Ammon's horn (tissue), 1 donor: ENCODE results near the gene RAMACL.
A peak's percentile ranks its signal among the peaks of the same experiment; 100 is the strongest.

Source experiments
- DNase-seq: peaks from one replicate; pipeline ENCODE4 v3.0.0-alpha.2; 2016; ENCODE audit warnings: low spot score

Gene RAMACL

GRCh38 chr6:166573511-166574216, 12.8 kb downstream of the RAMACL start:
- DNase-seq, result no peak

- DNase-seq, result no peak
These were observed 13.9 kb downstream of the RAMACL start for GRCh38 chr6:166572370-166573261.

DNA sequence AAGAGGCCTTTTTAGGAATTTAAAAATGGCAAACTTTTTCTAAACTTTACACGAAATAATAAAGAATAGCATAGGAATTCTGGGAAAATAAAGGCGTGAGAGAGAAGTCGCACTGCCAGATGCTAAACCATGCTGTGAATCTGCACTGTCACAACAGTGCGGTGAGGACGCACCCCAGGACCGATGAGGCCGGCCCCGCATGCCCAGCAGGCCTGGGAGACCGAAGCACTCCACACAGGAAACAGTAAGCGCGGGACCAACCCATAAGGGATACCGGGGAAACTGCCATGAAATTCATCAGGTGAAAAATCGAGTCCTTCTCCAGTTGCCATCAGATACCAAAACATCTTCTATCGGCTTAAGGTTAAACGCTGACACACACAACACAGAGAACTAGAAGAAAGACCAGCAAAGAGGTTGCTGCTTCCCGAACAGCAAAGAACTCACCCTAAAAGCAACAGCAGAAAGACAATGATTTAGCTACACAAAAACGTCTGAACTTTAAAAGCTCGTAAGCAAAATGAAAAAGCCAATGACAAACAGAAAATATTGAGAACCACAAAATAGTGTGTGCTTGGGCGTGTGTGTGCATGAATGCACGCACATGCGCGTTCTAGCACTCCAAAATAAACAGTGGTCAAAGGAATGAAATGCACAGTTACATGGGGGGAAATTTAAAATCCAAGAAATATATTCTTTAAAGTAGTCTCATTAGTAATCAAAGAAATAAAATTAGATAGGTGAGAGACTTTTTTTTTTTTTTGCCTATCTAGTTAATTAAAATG, 15.4 kb downstream of the RAMACL start:
- DNase-seq, result no peak

DNA sequence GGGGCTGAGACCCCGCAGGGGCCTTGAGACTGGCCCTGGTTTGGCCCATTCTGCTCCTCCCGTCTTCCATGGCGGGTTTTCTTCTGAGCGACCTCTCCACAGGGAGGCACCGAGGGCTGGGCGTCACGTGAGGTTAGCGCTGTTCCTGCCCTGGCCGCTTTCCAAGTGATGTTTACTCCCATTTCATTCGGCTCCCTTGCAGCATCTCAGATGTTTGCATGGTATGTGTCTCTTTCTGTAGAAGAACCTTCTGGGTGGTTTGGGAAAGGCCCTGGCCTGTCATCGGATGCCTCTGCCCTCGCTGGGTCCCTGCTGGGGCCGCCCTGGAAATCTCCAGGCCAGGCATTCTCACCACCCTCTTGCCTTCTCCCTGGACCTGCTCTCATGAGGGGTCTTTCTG, 17.3 kb downstream of the RAMACL start:
- DNase-seq, result no peak

- DNase-seq, result no peak
These were observed 18.7 kb downstream of the RAMACL start for GRCh38 chr6:166567813-166568212.

- no peak for DNase-seq
These were observed 19.4 kb downstream of the RAMACL start for GRCh38 chr6:166567107-166567506.

DNA sequence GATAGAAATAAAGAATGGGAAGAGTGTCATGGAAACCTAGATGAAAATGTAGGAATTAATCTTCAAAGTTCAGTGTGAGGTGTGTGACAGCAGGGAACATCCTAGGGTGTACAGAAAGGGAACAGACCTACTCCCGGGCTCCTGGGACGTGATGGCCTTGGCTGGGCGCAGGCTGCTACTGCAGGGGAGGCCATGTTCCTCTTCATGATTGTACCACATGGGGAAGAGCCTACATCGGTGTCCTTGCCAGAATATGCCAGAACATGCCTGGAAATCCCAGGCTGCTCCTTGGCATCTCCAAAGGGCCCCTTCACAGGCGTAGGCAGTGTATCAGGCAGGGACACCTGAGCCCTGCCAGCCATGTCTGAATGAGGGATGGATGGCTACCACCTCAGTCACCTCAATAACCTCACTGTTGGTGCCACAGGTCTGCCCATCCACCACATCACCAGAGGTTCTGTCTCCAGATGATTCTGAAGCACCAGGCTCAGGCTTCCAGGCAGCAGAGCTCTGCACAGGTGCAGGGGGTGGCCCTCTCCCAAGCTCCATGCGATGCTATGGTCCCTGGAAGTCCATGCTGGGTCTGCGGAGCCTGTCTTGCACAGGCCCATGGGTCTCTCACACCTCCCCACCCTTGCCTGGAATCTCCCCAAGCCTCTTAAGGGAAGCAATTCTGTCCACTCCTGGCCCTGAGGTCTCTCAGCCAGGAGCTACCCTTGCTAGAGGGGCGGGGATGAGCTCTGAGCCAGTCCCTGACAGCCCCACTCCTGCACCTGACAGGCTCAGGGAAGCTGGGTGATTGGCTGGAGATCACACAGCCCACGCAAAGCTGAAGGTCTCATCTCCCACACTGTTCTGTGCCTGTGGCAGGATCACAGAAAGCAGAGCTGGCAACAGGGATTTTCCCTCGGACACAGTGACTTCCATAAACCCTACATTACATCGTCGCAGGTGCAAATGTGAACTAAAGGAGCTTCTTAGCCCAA, 20.2 kb downstream of the RAMACL start:
- no peak for DNase-seq

- DNase-seq, result no peak
These were observed 21.2 kb downstream of the RAMACL start for GRCh38 chr6:166565084-166565967.

DNA sequence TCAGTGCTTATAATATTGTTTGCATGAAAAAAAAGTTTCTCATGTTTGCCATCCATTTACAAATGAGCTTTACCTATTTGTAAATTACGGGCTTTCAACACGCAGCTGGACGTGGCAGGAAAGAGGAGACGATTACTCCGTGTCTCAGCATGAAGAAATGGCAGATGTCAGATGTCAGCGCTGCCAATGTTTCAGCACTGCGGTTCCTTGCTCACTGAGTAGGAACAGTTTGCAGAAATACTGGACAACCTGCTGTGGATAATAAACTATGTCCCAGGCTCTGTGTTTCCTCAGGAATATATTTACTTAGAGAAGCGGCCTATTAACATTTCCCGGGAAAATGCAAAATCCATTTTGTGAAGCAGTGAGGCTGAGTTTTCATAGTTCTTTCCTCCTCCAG, 22.7 kb downstream of the RAMACL start:
- no peak for DNase-seq

- no peak for DNase-seq
These were observed 23.3 kb downstream of the RAMACL start for GRCh38 chr6:166563200-166563599.

GRCh38 chr6:166562726-166563125, 23.8 kb downstream of the RAMACL start:
- no peak for DNase-seq

DNA sequence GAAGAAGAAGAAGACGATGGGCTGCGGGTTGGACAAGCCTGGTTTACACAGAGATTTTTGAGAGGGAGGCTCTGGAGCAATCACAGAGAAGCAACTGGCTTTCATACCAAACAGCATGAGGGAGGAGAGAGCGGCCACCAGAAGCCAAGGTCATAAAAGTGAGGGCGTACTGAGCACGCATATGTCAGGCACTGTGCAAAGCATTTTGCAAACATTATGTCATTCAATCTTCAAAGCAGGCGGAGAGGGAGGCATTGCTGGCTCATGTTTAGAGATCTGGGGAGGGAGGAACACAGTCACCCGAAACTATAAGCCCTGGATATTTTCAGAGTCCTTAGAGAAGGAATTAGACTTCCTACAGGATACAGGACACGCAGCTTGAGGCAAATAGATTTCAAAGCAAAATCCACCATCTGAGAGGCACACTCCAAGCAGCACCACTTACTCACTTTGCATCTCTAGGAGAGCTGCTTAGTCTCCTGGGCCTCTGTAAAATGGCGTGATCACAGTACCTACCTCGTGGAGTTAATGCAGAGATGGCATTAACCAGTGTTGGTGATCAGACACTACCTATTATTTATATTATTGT, 24.6 kb downstream of the RAMACL start:
- DNase-seq, result no peak

DNA sequence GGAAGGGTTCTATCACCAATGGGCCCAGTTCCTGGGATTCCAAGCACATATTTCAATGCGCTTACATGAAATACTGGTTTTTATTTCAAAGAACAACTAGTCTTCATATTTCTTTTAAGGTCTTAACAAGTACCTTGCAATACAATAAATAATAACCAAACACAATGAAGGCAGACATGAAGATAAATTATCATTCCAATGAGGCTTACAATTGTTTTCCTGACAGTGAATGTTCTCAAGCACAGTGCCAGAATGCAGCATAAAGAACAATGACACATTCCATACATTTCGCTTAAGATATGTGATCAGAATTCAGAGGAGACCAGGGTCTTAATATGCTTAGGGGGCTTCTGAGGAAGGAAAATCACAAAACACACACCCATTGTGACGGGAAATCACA, 26.3 kb downstream of the RAMACL start:
- no peak for DNase-seq

GRCh38 chr6:166559662-166560061, 26.8 kb downstream of the RAMACL start:
- DNase-seq, result no peak

DNA sequence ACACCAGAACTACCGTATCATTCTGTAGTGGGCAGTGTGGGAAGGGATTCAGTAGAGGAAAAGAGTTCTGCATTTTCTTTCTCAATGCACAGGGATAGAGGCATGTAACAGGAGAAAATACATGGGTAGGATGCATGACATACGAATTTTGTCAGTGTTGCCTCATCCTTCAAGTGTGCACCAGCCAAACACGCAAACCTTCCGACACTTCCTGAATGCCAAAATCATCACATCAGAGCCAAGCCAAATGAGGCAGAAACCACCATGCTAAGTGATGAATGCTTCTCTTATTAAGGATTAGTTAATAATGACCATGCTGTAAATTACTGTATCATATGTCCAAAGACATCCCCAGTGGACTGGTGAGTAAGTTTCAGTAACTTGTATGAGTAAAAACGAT, 27.3 kb downstream of the RAMACL start:
- DNase-seq, result no peak

DNA sequence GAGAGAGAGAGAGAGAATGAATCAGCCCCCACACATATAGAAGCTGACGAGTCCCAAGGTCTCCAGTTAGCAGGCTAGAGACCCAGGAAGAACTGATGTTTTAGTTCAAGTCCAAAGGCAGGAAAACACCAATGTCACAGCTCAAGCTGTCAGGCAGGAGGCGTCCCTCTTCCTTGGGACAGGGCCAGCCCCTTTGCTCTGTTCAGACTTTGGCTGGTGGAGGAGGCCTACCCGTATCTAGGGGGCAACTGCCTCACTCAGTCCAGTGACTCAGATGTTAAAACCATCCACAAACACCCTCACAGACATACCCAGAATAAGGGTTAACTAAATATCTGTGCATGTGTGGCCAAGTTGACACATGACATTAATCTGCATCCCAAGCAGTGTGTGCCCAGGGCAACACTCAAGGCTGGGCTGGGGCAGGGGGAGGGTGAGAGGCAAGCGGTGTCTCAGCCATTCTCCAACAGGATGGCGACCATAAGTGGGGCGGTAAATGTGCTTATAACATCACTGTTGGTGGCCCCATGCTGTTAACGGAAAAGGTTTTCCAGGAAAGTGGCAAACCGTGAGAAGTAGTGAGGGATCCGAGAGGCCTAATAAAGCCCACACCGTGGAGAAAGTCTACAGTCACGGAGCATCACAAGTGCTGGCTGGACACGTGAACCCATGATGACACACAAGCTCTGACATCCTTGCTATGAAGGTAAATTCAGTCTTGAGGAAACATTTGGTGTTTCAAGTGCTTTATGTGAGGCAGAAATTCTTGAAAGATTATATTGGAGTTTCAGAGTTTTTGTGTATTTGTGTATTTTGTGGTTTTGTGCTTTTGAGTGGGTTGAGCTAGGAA, 28.1 kb downstream of the RAMACL start:
- DNase-seq, result no peak

GRCh38 chr6:166556863-166557322, 29.6 kb downstream of the RAMACL start:
- peak; percentile 96 for DNase-seq

GRCh38 chr6:166556336-166556735, 30.1 kb downstream of the RAMACL start:
- DNase-seq, result no peak

GRCh38 chr6:166555086-166555485, 31.4 kb downstream of the RAMACL start:
- DNase-seq, result no peak
